Activated CD8-positive, alpha-beta memory T cell treated with anti-CD3 and anti-CD28 coated beads, Interleukin-2, amount 50 U/mL, for 24 hours (primary cell): ENCODE data around the gene ECE2.
A peak's percentile ranks its signal among the peaks of the same experiment; 100 is the strongest.
"Not testable (repeated sequence)": the region's sequence is repeated elsewhere in the genome, so short reads cannot be mapped to it uniquely, and the experiment has no call there.

ENCODE experiments used
- DNase-seq: peaks from one replicate; pipeline ENCODE4 v3.0.0-alpha.2; 2020; ENCODE audit errors: extremely low read depth

The ECE2 gene

DNA sequence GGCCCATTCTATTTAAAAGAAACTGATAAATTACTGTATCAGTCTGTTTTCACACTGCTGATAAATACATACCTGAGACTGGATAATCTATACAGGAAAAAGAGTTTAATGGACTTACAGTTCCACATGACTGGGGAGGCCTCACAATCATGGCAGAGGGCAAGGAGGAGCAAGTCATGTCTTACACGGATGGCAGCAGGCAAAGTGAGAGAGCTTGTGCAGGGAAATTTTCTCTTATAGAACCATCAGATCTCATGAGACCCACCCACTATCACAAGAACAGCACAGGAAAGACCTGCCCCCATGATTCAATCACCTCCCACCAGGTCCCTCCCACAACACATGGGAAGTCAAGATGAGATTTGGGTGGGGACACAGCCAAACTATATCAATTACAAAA lies 8.6 kb upstream of the ECE2 start:
- not testable (repeated sequence) for DNase-seq

DNA sequence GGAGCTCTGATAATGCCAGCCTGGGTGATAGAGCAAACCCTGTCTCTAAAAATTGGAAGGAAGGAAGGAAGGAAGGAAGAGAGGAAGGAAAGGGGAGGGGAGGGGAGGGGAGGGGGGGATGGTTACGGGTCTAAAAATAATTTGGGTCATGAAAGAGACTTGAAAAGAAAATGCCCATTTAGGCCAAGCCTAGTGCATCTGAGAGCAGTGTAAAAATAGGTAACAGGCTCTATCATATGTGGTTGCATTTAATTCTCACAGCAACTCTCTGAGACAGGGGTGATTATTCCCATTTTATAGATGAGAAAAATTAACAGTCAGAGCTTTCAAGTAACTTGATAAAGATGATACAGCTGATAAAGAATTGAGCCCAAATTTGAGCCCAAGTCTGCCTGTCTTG lies 3.6 kb upstream of the ECE2 start:
- DNase-seq, result no peak

DNA sequence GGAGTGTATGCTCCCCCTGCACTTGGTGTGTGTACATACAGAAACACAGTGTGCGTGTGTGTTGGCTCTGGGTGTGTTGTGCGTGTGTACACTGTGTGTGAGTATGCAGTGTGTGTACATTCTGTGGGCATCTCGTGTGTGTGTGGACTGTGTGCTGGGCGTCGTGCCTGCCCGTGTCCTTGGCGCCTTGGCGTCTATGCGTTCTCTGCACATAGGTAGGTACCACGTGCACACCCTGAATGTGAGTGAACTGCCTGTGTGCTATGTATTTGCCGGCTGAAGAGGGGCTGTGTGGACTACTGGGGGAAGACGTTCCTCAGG lies 481 bp upstream of the ECE2 start:
- no peak for DNase-seq

DNA sequence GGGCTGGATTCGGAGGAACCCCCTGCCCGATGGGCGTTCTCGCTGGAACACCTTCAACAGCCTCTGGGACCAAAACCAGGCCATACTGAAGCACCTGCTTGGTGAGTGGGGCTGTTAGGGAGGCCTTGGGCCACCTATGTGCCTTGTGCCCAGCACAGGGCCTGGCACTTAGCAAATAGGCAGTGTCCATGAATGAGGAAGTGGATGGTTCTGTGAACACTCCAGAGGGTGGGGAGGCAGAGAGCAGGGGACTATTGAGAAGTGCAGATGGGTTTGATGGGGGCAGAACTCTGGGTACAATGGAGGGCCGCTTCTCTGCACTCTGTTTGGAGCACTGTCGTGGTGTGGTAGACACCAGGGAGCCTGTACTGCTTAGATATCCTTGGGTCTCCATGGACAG lies 1.5 kb downstream of the ECE2 start:
- DNase-seq, result no peak

DNA sequence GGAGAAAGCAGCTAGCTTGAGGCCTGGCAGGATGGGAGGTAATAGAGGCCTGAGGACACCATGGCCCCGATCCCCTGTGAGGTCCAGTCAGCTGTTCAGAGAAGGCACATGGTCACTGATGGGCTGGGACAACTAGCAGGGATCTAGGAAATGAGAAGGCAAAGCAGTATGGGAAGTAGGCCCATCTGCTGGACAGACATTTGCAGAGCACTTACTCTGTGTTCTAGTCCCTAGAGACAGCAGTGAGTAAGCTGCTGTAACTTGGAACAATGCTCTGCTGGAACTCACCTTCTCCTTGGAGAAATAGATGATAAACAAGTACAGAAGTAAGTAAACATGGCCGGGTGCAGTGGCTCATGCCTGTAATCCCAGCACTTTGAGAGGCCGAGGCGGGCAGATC lies 7.1 kb downstream of the ECE2 start:
- no peak for DNase-seq

DNA sequence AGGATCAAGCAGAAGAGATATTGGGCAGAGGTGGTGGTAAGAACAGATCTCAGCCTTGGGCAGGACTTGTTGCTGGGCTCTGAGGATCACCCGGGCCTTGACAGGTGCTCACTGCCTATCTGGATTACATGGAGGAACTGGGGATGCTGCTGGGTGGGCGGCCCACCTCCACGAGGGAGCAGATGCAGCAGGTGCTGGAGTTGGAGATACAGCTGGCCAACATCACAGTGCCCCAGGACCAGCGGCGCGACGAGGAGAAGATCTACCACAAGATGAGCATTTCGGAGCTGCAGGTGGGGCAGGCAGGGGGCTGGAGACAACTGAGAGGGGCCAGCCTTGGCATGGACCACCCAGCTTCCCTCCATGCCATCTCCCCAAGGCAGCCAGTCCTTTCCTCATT lies 7.9 kb downstream of the ECE2 start:
- no peak for DNase-seq

DNA sequence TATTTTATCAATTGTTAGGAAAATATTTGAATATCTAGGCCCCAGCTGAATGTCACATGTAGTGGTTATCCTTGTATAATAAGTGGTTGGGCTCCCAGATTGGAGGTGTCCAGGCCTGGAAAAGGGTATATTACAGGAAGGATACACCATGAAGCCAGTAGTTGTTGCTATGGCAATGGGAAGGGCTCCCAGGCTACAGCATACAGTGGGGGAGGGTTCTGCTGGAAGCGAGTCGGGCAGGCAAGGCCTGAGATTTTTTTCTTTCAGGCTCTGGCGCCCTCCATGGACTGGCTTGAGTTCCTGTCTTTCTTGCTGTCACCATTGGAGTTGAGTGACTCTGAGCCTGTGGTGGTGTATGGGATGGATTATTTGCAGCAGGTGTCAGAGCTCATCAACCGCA lies 8.9 kb downstream of the ECE2 start:
- no peak for DNase-seq

DNA sequence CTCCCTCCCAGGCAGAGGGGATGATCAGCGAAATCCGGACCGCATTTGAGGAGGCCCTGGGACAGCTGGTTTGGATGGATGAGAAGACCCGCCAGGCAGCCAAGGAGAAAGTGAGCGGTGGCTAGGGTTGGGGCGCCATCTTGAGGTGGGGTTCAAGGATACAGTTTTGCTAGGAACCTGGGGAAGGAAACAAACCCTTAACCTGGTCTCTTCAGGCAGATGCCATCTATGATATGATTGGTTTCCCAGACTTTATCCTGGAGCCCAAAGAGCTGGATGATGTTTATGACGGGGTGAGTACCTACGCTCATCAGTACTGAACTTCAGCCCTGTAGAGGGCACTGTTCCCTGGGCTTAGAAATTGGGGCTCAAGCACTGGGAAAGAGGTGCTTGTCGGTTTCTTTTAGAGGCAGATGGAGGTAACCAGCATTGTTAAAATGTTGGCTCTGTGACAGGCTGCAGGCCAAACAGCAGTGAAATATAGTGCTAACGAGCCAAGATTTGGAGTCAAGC lies 13.7 kb downstream of the ECE2 start:
- no peak for DNase-seq

DNA sequence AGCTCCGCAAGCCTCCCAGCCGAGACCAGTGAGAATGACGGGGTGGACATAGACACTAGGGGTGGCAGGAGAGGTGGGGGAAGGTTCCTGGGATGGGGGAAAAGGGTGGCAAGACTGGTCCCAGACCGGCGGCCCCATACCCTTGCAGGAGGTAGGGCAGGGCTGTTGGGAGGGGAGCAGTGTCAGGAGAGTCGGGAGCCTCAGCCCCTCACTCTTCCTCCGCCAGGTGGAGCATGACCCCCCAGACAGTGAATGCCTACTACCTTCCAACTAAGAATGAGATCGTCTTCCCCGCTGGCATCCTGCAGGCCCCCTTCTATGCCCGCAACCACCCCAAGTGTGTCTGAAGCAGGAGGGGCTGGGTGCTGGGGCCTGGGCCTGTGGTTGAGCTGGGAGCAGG lies 14.5 kb downstream of the ECE2 start:
- DNase-seq, result no peak

DNA sequence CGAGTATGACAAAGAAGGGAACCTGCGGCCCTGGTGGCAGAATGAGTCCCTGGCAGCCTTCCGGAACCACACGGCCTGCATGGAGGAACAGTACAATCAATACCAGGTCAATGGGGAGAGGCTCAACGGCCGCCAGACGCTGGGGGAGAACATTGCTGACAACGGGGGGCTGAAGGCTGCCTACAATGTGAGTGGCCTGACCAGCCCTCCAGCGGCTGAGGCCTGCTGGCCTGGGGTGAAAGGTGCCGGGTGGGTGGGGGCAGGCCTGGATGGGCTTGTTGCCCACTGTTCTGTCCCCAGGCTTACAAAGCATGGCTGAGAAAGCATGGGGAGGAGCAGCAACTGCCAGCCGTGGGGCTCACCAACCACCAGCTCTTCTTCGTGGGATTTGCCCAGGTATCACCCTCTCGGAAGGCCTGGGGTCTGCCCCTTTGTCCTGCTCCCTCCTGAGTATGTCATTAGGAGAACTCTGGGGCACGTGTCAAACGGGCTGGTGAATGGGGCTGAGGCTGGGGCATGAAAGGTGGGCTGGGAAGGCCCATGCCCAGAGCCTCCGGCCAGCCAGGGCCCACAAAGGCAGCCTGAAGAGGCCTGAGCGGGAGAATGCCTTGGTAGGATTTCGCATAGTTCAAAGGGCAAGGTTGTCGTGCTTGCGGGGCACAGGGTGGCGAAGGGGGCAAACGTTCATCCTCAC lies 15.4 kb downstream of the ECE2 start:
- DNase-seq, result no peak

DNA sequence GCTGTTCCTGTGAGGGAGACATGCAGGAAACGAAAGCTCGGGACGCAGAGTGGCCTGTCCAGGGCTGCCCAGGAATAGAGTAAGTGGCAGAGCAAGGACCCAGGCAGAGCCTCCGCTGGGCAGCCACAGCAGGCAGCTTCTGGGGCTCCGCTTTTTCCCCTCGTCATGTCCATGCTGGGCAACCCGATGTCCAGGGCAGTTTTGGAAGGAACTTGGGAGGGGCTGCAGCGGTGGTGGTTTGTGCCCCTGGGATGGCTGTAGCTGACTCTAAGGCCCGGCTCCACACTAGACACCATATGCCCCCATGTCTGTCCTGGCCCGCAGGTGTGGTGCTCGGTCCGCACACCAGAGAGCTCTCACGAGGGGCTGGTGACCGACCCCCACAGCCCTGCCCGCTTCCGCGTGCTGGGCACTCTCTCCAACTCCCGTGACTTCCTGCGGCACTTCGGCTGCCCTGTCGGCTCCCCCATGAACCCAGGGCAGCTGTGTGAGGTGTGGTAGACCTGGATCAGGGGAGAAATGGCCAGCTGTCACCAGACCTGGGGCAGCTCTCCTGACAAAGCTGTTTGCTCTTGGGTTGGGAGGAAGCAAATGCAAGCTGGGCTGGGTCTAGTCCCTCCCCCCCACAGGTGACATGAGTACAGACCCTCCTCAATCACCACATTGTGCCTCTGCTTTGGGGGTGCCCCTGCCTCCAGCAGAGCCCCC lies 16.1 kb downstream of the ECE2 start:
- no peak for DNase-seq

DNA sequence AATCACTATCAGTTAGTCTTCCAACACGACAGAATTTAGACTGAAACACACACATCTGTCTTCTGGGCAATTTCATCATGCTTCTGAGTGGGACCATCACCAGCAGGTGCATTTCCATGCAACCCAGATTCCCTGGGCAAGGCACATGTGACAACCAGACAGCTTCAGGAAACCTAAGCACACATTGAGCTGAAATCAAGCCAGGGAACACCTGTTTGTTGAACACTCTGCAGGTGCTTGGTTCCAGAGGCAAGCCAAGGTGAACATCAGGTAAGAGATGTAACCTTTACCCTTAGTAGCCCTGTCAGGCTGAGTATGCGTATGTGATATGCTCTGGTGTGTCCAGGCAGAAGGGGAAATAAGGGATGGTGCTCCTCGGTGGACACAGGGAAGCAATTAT lies 19.9 kb downstream of the ECE2 start:
- DNase-seq, result no peak

DNA sequence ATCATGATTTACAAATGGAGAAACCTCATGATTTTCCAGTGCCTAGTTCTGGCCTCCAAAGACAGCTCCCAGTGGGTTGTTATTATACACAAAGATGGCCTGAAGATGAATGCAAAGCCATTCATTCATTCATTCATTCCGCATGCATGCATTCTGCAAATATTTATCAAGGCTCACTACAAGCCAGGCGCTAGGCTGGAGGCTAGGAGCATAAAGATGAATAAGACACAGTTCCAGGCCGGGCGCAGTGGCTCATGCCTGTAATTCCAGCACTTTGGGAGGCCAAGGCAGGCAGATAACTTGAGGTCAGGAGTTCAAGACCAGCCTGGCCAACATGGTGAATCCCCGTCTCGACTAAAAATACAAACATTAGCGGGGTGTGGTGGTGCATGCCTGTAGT lies 20.8 kb downstream of the ECE2 start:
- no peak for DNase-seq

DNA sequence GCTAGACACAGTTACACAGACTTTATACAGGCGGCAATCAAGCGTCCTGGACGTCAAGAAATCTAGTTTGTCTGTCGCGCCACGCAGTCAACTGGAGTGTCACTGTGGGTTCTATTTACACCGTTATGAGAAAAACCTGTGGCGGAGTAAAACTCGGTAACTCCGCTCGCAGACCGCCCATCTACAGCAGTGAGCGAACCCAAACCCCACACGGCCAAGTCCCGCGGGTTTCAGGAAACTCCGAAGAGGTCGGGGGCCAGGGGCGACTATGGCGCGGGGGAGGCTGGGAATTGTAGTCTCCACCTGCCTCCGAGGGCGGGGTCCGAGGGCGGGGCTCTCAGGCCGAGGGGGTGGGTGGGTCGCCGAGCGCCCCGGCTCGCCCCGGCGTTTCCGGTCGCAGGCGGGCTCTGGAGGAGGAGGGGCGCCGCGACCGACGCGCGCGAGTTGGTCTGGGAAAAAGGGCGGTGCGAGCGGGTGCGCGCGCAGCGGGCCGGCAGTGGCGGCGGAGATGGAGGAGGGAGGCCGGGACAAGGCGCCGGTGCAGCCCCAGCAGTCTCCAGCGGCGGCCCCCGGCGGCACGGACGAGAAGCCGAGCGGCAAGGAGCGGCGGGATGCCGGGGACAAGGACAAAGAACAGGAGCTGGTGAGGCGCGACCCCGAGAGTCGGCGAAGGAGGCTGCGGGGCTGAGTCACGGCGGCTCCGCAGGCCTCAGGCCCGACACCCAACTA lies 23.1 kb downstream of the ECE2 start, which contains the start of gene PSMD2:
PSMD2 (plus strand) TSS at position 483 of the 729 bp plus-strand sequence; CDS start at position 509, 26 bp downstream.
- DNase-seq, result peak; percentile 95

DNA sequence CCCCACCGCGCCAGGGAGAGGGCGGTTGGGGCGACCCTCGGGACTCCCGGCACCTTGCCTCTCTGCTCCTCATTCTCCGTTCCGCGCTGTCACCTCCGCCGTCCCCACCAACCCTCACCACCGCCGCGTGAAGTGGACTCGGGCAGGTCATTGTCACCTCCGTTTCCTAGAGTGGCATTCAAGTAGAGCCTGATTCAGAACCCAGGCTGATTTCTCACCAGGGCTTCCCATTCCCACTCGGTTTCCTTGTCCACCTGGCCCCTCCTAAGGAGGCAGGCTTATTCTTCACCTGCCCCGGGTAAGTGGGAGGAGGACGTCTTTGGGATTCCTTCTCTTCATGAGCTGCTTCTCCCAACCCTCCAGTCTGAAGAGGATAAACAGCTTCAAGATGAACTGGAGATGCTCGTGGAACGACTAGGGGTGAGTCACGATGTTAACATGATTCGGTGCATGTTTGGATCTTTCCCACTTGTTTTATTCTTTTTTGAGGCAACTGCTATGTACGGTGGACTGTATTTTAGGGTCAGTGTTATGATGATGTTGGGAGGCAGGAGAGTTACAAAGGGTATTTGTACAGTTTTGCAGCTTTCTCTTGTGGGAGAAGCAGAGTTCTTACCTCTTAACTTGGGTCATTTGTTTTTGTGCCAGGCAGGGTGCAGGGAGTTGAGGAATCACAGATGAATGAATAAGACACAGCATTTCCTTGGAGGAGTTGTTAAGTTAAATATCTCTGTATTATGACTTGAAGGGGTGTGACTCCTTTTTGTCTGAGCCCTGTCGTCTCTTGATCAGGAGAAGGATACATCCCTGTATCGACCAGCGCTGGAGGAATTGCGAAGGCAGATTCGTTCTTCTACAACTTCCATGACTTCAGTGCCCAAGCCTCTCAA lies 23.9 kb downstream of the ECE2 start:
- DNase-seq, result no peak

DNA sequence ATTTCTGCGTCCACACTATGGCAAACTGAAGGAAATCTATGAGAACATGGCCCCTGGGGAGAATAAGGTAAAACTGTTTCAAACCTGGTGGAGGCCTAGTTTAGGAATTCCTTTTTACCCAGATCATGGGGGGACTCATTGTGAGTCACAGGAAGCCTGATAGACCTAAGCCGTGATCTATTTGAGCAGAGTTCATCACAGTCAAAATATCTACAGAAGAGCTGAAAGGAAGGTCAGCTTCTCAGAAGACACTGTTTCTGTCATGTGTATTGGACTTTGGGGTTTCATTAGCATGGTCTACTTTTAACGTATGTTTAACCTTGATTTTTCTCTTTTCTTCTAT lies 24.5 kb downstream of the ECE2 start:
- DNase-seq, result no peak

DNA sequence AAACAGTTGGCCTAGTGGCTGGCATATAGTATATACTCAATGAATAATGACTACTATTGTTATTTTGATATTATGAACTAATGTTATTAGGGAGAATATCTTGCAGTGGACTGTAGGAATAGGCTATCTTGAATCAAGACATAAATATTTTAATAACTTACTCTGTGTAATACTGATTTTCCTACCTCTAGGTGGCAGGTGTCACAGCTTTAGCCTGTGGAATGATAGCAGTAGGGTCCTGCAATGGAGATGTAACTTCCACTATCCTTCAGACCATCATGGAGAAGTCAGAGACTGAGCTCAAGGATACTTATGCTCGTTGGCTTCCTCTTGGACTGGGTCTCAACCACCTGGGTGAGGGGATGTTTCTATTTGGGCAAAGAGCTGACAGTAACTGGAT lies 29.8 kb downstream of the ECE2 start:
- no peak for DNase-seq

DNA sequence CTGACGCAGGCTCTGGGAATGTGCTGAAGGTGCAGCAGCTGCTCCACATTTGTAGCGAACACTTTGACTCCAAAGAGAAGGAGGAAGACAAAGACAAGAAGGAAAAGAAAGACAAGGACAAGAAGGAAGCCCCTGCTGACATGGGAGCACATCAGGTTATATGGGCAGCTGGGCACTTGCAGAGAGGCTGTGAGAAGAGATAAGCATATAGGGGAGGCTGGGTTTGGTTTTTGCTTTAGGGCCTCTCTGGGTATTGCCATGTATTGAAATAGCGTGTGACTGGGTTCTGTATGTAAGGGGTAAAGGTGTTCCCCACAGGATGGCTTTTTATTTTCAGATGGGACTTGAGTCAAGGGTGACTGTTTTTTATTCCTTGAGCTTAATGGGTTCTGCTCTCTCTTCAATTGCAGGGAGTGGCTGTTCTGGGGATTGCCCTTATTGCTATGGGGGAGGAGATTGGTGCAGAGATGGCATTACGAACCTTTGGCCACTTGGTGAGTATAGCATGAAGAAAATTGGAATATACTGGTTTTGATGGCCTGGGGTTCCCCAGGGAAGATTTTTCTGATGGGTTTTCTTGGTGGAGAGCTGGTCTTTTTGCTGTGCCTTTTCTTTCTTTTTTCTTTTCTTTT lies 30.6 kb downstream of the ECE2 start:
- DNase-seq, result no peak

DNA sequence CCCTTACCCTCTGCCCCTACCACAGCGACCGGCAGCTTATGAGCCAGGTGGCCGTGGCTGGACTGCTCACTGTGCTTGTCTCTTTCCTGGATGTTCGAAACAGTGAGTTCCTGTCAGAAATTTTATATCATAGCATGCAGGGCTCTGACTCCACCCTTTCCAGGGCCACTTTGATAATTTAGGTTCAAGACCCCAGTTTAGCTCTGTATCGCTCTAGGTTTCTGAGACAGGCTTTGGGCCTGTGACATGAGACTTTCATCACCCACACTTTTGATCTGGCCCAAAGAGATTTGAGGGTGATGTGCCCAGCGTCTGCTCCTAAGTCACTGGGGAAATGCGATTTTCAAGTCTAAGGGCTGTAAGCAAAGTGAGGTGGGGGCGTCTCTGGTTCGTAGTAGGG lies 32.1 kb downstream of the ECE2 start:
- DNase-seq, result no peak

DNA sequence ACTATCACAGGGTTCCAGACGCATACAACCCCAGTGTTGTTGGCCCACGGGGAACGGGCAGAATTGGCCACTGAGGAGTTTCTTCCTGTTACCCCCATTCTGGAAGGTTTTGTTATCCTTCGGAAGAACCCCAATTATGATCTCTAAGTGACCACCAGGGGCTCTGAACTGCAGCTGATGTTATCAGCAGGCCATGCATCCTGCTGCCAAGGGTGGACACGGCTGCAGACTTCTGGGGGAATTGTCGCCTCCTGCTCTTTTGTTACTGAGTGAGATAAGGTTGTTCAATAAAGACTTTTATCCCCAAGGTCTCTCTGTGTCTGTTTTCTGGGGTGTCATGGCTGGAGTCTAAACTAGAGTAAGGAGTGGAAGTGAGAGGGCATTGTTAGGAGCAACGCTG lies 32.9 kb downstream of the ECE2 start:
- DNase-seq, result no peak

DNA sequence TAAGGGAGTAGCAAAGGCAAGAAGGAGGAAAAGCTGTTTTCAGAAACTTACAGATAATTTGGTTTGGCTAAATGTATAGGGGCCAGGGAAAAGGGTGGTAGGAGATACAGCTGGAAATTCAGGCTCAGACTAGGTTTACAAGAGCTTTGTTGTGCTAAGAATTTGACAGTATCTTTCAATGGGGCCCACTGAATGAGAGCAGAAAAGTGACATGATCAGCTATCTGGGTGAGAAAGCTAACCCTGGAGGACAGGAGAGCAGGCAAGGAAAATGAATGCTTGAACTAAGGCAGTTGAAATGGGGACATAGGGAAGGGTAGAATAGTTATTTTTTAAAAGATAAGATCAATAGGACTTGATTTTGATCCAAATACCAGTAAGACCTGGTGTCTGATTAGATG lies 35.8 kb downstream of the ECE2 start:
- no peak for DNase-seq

DNA sequence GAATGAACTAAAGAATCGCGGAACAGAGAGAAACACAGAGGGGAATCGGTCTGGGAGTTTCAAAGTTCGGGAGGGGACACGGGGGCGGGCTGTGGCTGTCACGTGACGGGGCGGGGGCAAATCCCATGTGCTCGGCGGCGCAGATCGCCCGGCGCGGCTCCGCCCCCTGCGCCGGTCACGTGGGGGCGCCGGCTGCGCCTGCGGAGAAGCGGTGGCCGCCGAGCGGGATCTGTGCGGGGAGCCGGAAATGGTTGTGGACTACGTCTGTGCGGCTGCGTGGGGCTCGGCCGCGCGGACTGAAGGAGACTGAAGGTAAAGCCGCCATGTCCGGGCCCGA lies 38.5 kb downstream of the ECE2 start, which contains the start of gene EIF4G1:
EIF4G1 (plus strand) TSS at position 244 of the 337 bp plus-strand sequence. CDS start 1,191 bp downstream, outside the sequence.
- peak; percentile 73 for DNase-seq
